Measurements from ENCODE around the gene SPNS3. TPM values are rescaled to one million over a fixed set of nuclear protein-coding genes. Genes with fewer than 3 reads are reported as not detected.

The SPNS3 gene
- total RNA-seq, 1 donor from 2014 or later: 1.1 TPM

DNA sequence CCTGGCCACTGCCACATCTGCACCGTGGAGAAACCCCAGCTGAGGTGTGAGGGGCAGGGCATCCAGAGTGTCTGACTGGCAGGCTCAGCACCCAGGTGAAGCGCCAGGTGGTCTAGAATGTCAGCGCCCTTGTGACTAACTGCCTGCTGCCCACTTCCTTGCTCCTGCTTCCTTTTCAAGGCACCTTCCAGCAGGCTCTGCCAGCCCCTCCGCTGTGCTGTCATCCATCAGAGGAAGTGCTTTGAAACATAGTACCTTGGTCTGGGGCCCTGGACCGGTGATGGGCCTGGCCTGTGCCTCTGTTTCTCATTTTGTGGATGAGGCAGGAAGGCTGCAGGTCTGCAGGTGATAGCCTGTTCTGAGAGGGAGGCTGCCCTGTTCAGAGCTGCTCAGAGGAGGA lies 70.4 kb downstream of the SPNS3 start:
- peaks cover 37% of the 10 kb centered on the region for H3K27me3 Mint-ChIP-seq (ENCODE audit: insufficient read depth)

DNA sequence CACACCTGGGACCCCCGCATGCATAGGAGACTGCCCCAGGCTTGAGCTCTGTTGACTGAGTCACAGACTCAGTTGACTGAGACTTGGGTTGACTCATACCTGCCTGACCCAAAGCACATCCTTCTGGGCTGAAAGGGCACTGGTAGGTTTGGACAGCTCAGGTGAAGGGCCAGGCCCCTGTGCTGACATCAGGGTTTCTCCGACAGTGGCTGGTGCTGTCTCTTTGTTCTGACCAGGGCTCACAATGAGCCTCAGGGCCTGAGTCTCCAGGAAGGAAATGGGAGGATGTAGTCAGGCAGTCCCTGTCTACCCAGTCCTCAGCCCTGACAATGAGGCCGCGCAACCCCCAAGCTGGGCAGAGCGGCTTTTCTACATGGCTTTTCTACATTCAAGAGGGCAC lies 71.4 kb downstream of the SPNS3 start:
- intact Hi-C loops (cut with micrococcal nuclease): no loop called here
- Mint-ChIP-seq H3K36me3 (ENCODE audit: low read depth) (no peaks in the 10 kb centered on the region), H3K4me1 (ENCODE audit: low read depth) (peaks cover 35% of the 10 kb centered on the region), H3K9me3 (no peaks in the 10 kb centered on the region), H3K27me3 (ENCODE audit: insufficient read depth) (peaks cover 30% of the 10 kb centered on the region), H3K4me3 (no peak overlapping the region), H3K27ac (no peak overlapping the region)
- no peak for DNase-seq (ENCODE audit: low spot score)

More for the DNA sequence above, 70.4 kb downstream of the SPNS3 start:
- Mint-ChIP-seq H3K9me3 (no peaks in the 10 kb centered on the region), H3K4me3 (no peak overlapping the region), H3K4me1 (ENCODE audit: low read depth) (peaks cover 35% of the 10 kb centered on the region), H3K27ac (no peak overlapping the region), H3K36me3 (ENCODE audit: low read depth) (no peaks in the 10 kb centered on the region)
- intact Hi-C loops (cut with micrococcal nuclease): no loop called here
- DNase-seq (ENCODE audit: low spot score): no peak

DNA sequence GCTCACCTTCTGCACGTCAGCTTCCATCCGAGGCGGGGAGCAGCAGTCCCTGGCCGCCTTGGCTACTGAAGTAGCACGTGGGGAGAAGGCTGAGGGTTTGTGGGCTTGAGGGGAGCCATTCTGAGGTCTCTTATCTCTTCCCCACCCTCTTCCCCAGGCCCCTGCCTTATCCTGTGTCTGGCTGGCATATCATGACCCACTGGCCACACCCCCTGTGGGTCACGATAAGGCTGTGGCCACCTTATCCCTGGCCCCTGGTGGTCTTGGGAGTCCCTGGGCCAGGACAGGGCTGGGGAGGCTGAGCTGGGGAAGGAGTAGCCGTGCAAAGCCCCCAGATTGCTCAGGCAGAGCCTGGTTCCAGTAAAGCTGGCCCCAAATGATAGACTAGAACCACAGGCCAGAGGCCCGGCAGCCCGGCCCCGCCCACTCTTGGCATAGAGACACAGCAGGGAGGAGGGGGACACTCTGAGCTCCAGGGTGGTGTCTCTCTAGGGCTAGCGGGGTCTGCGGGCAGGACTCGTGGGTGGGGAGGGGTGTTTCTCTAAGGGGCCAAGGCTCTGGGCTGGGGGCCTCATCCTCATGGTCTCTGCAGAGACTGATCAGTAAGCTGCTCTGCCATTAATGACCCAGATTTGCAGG lies 72.6 kb downstream of the SPNS3 start:
- intact Hi-C loops (cut with micrococcal nuclease): no loop called here
- Mint-ChIP-seq H3K4me3 (no peak overlapping the region), H3K9me3 (no peaks in the 10 kb centered on the region)

GRCh38 chr17:4506892-4507291 lies 73.2 kb downstream of the SPNS3 start:
- no peak overlapping the region for H3K27ac Mint-ChIP-seq
- H3K9me3 Mint-ChIP-seq: no peaks in the 10 kb centered on the region
- intact Hi-C loops (cut with micrococcal nuclease): no loop called here
- H3K4me1 Mint-ChIP-seq (ENCODE audit: low read depth): peaks cover 41% of the 10 kb centered on the region
- DNase-seq (ENCODE audit: low spot score): no peak
- no peak overlapping the region for H3K4me3 Mint-ChIP-seq
- H3K27me3 Mint-ChIP-seq (ENCODE audit: insufficient read depth): peaks cover 17% of the 10 kb centered on the region
- H3K36me3 Mint-ChIP-seq (ENCODE audit: low read depth): no peaks in the 10 kb centered on the region

More for the DNA sequence above, 72.6 kb downstream of the SPNS3 start:
- Mint-ChIP-seq H3K27ac (no peak overlapping the region), H3K4me1 (ENCODE audit: low read depth) (peaks cover 41% of the 10 kb centered on the region), H3K36me3 (ENCODE audit: low read depth) (no peaks in the 10 kb centered on the region), H3K27me3 (ENCODE audit: insufficient read depth) (peaks cover 23% of the 10 kb centered on the region)
- no peak for DNase-seq (ENCODE audit: low spot score)

GRCh38 chr17:4507361-4508111 lies 73.8 kb downstream of the SPNS3 start:
- no peaks in the 10 kb centered on the region for H3K9me3 Mint-ChIP-seq
- no peak overlapping the region for H3K4me3 Mint-ChIP-seq
- H3K27ac Mint-ChIP-seq: no peak overlapping the region
- peaks cover 14% of the 10 kb centered on the region for H3K27me3 Mint-ChIP-seq (ENCODE audit: insufficient read depth)
- no peaks in the 10 kb centered on the region for H3K36me3 Mint-ChIP-seq (ENCODE audit: low read depth)
- peaks cover 41% of the 10 kb centered on the region for H3K4me1 Mint-ChIP-seq (ENCODE audit: low read depth)
- intact Hi-C loops (cut with micrococcal nuclease): no loop called here
- DNase-seq (ENCODE audit: low spot score): no peak

- no peak overlapping the region for H3K4me3 Mint-ChIP-seq
- no peak for DNase-seq (ENCODE audit: low spot score)
- no peaks in the 10 kb centered on the region for H3K36me3 Mint-ChIP-seq (ENCODE audit: low read depth)
- H3K4me1 Mint-ChIP-seq (ENCODE audit: low read depth): peaks cover 41% of the 10 kb centered on the region
- no peak overlapping the region for H3K27ac Mint-ChIP-seq
- H3K27me3 Mint-ChIP-seq (ENCODE audit: insufficient read depth): peaks cover 10% of the 10 kb centered on the region
- intact Hi-C loops (cut with micrococcal nuclease): no loop called here
- no peaks in the 10 kb centered on the region for H3K9me3 Mint-ChIP-seq
Observed at GRCh38 chr17:4508207-4508606, 74.5 kb downstream of the SPNS3 start.

GRCh38 chr17:4509401-4509800 lies 75.7 kb downstream of the SPNS3 start:
- H3K36me3 Mint-ChIP-seq (ENCODE audit: low read depth): no peaks in the 10 kb centered on the region
- intact Hi-C loops (cut with micrococcal nuclease): loop anchor here (1.0 kb wide), 1 partner anchor 11 kb away; the partner anchor contains the start of gene SPNS2
- H3K4me3 Mint-ChIP-seq: no peak overlapping the region
- no peaks in the 10 kb centered on the region for H3K9me3 Mint-ChIP-seq
- peaks cover 6% of the 10 kb centered on the region for H3K27me3 Mint-ChIP-seq (ENCODE audit: insufficient read depth)
- H3K27ac Mint-ChIP-seq: peak overlapping the region; percentile 62
- DNase-seq (ENCODE audit: low spot score): no peak
- peaks cover 33% of the 10 kb centered on the region for H3K4me1 Mint-ChIP-seq (ENCODE audit: low read depth)

GRCh38 chr17:4509923-4510617 lies 76.3 kb downstream of the SPNS3 start:
- Mint-ChIP-seq H3K27me3 (ENCODE audit: insufficient read depth) (peaks cover 4% of the 10 kb centered on the region), H3K4me3 (no peak overlapping the region), H3K36me3 (ENCODE audit: low read depth) (no peaks in the 10 kb centered on the region), H3K4me1 (ENCODE audit: low read depth) (peaks cover 26% of the 10 kb centered on the region), H3K27ac (no peak overlapping the region), H3K9me3 (no peaks in the 10 kb centered on the region)
- DNase-seq (ENCODE audit: low spot score): no peak
- intact Hi-C loops (cut with micrococcal nuclease): loop anchor here (1.0 kb wide), 1 partner anchor 12 kb away; the partner anchor contains the start of gene SPNS2

DNA sequence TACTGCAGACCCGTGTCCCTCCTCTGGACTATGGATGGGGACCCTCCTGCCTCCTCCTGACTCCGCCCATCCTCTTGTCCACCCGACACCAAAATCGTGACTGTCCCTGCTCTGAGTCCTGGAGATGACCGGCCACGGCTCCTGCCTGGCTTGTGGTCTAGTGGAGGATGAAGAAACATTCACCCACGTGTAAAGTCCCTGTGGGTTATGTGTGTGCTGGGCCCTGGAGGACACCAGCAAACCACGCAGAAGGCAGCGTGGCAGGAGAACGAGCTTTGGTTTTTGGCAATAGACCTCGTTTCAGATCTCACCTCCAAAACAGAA lies 76.8 kb downstream of the SPNS3 start:
- H3K9me3 Mint-ChIP-seq: no peaks in the 10 kb centered on the region
- no peaks in the 10 kb centered on the region for H3K36me3 Mint-ChIP-seq (ENCODE audit: low read depth)
- peaks cover 4% of the 10 kb centered on the region for H3K27me3 Mint-ChIP-seq (ENCODE audit: insufficient read depth)
- no peak for DNase-seq (ENCODE audit: low spot score)
- no peak overlapping the region for H3K4me3 Mint-ChIP-seq
- H3K4me1 Mint-ChIP-seq (ENCODE audit: low read depth): peaks cover 24% of the 10 kb centered on the region
- H3K27ac Mint-ChIP-seq: no peak overlapping the region
- intact Hi-C loops (cut with micrococcal nuclease): no loop called here

GRCh38 chr17:4511199-4511932 lies 77.6 kb downstream of the SPNS3 start:
- intact Hi-C loops (cut with micrococcal nuclease): no loop called here
- DNase-seq (ENCODE audit: low spot score): no peak
- H3K27ac Mint-ChIP-seq: no peak overlapping the region
- no peaks in the 10 kb centered on the region for H3K9me3 Mint-ChIP-seq
- peaks cover 4% of the 10 kb centered on the region for H3K27me3 Mint-ChIP-seq (ENCODE audit: insufficient read depth)
- H3K4me1 Mint-ChIP-seq (ENCODE audit: low read depth): peaks cover 24% of the 10 kb centered on the region
- H3K36me3 Mint-ChIP-seq (ENCODE audit: low read depth): no peaks in the 10 kb centered on the region
- no peak overlapping the region for H3K4me3 Mint-ChIP-seq

DNA sequence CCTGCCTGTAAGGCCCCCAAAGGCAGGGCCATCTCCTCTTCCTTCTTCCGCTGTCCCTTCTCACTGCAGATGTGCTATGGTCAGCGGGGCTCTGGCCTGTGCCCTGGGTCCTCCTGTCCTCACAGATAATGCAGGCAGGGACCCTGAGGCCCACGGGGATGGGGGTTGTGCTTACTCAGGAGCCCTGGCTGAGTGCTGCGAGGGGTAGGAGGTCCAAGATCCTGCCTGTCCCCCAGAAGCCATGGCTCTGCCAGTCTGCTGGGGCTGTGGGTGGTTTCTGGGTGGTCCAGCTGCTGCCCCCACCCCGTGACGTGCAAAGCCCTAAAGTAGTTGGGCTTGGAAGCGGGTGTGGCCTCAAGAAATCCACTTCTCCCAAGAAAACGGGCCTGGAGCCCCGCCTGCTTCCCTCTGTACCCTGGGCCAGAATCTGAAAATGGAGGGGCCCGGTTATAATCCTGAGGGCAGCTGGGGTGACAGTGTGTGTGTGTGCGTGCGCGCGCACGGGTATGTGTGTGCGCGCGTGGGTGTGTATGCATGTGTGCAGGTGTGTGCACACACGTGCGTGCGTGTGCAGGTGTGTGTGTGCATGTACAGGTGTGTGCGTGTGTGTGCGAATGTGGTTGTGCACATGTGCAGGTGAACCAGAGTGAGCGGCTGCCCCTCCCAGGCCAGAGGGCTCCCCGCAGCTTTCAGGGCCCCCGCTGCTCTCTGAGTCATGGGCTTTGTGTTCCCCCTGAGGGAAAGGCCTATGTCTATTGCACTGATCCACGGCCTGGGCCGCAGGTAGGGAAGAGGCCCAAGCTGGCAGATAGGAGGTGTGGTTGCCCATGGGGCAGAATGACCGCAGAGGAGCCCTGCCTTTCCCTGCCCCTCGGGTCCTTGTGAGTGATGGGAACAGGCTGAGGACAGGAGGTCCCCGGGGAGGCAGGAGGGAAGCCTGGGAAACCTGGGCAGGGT lies 78.7 kb downstream of the SPNS3 start:
- Mint-ChIP-seq H3K27ac (no peak overlapping the region), H3K4me1 (ENCODE audit: low read depth) (peaks cover 24% of the 10 kb centered on the region), H3K36me3 (ENCODE audit: low read depth) (no peaks in the 10 kb centered on the region), H3K4me3 (no peak overlapping the region), H3K27me3 (ENCODE audit: insufficient read depth) (peaks cover 4% of the 10 kb centered on the region), H3K9me3 (no peaks in the 10 kb centered on the region)
- no peak for DNase-seq (ENCODE audit: low spot score)
- intact Hi-C loops (cut with micrococcal nuclease): no loop called here
